CMK (cell line): Measurements from ENCODE around the gene SLC39A10.
"Not testable (repeated sequence)": the region's sequence is repeated elsewhere in the genome, so short reads cannot be mapped to it uniquely, and the experiment has no call there.

ENCODE experiments used
- DNase-seq: peaks from one replicate; pipeline ENCODE4 v3.0.0-alpha.2; 2010; ENCODE audit warnings: low read depth

The SLC39A10 gene

GRCh38 chr2:195645413-195645812 is 11.6 kb upstream of the SLC39A10 start:
- DNase-seq, result no peak

- no peak for DNase-seq
These were observed 10.6 kb upstream of the SLC39A10 start for GRCh38 chr2:195646424-195646823.

- no peak for DNase-seq
These were observed 9.7 kb upstream of the SLC39A10 start for GRCh38 chr2:195647302-195647701.

GRCh38 chr2:195648370-195648769 is 8.7 kb upstream of the SLC39A10 start:
- not testable (repeated sequence) for DNase-seq

- no peak for DNase-seq
These were observed 8.2 kb upstream of the SLC39A10 start for GRCh38 chr2:195648787-195649186.

GRCh38 chr2:195649629-195650190 is 7.3 kb upstream of the SLC39A10 start:
- DNase-seq, result no peak

GRCh38 chr2:195651046-195651445 is 6.0 kb upstream of the SLC39A10 start:
- DNase-seq, result no peak

- no peak for DNase-seq
These were observed 4.1 kb upstream of the SLC39A10 start for GRCh38 chr2:195652911-195653310.

GRCh38 chr2:195656161-195656858 is 716 bp upstream of the SLC39A10 start:
- no peak for DNase-seq

GRCh38 chr2:195657634-195658540 is 861 bp downstream of the SLC39A10 start:
- DNase-seq, result no peak

- no peak for DNase-seq
These were observed 1.5 kb downstream of the SLC39A10 start for GRCh38 chr2:195658541-195658890.

GRCh38 chr2:195659114-195659513 is 2.1 kb downstream of the SLC39A10 start:
- DNase-seq, result no peak

GRCh38 chr2:195659982-195660890 is 3.2 kb downstream of the SLC39A10 start:
- DNase-seq, result no peak

- no peak for DNase-seq
These were observed 5.1 kb downstream of the SLC39A10 start for GRCh38 chr2:195662138-195662537.

GRCh38 chr2:195663007-195663406 is 6.0 kb downstream of the SLC39A10 start:
- no peak for DNase-seq

GRCh38 chr2:195664528-195664927 is 7.5 kb downstream of the SLC39A10 start:
- DNase-seq, result no peak

- DNase-seq, result not testable (repeated sequence)
These were observed 8.1 kb downstream of the SLC39A10 start for GRCh38 chr2:195665153-195665552.

- no peak for DNase-seq
These were observed 9.2 kb downstream of the SLC39A10 start for GRCh38 chr2:195666113-195666712.

- DNase-seq, result no peak
These were observed 10.9 kb downstream of the SLC39A10 start for GRCh38 chr2:195667974-195668373.

- DNase-seq, result no peak
These were observed 13.2 kb downstream of the SLC39A10 start for GRCh38 chr2:195670191-195670590.

- no peak for DNase-seq
These were observed 14.5 kb downstream of the SLC39A10 start for GRCh38 chr2:195671563-195671962.

GRCh38 chr2:195672674-195673073 is 15.6 kb downstream of the SLC39A10 start:
- no peak for DNase-seq
